H1 (cell line): ENCODE results near the gene ZBTB9. TPM values are rescaled to one million over a fixed set of nuclear protein-coding genes. Genes with fewer than 3 reads are reported as not detected.

Source experiments
- CTCF ChIA-PET: fragments of 300-600 bp; sonication (Branson Sonifier 250); formaldehyde crosslinking; loops from one replicate; lab custom pipeline; 2021; ENCODE audit not compliant: partially characterized antibody; lab: Charles Lee
- POLR2A ChIA-PET: fragments of 300-600 bp; sonication (Branson Sonifier 250); formaldehyde crosslinking; loops from one replicate; lab custom pipeline; 2021; ENCODE audit warnings: inconsistent platforms; ENCODE audit not compliant: partially characterized antibody; lab: Charles Lee
- DNase-seq, 2 experiments: peaks; one replicate each; pipeline versions ENCODE4 v3.0.0 to v3.0.0-alpha.2; 2010 to 2022; ENCODE audit warnings: low spot score in 2 of 2, low read depth in 1 of 2, mixed read lengths in 1 of 2
- FAIRE-seq: peaks from 2 replicates; lab custom pipeline; 2011; peaks lifted over from hg19 to GRCh38; lab: Jason Lieb, UNC
- H2AFZ ChIP-seq: 2 replicates; pipeline ENCODE4 v1.8.1; 2012; ENCODE audit warnings: low read length, inconsistent platforms
- H2AK5ac ChIP-seq: 2 replicates; pipeline ENCODE4 v1.6.1; 2013; ENCODE audit warnings: low read depth, low read length
- H2BK120ac ChIP-seq: replicated peaks from 2 replicates; pipeline ENCODE3; 2013; ENCODE audit warnings: low read depth, low read length, inconsistent platforms
- H2BK12ac ChIP-seq: 2 replicates; pipeline ENCODE4 v1.6.1; 2013; ENCODE audit warnings: low read depth, low read length
- H2BK15ac ChIP-seq: 2 replicates; pipeline ENCODE4 v1.6.1; 2013; ENCODE audit warnings: low read length
- H2BK20ac ChIP-seq: 2 replicates; pipeline ENCODE4 v1.6.1; 2013; ENCODE audit warnings: low read length
- H2BK5ac ChIP-seq: 2 replicates; pipeline ENCODE4 v1.6.1; 2013; ENCODE audit warnings: low read depth, low read length
- H3K14ac ChIP-seq: 2 replicates; pipeline ENCODE4 v1.6.1; 2013; ENCODE audit warnings: inconsistent platforms; ENCODE audit not compliant: insufficient read length
- H3K18ac ChIP-seq: 2 replicates; pipeline ENCODE4 v1.6.1; 2013; ENCODE audit warnings: low read length; ENCODE audit errors: extremely low read depth
- H3K23ac ChIP-seq: 2 replicates; pipeline ENCODE4 v1.6.1; 2013; ENCODE audit warnings: inconsistent platforms; ENCODE audit not compliant: insufficient read length
- H3K23me2 ChIP-seq: 2 replicates; pipeline ENCODE4 v1.6.1; 2013; ENCODE audit warnings: low read depth, low read length
- H3K27ac ChIP-seq: 2 replicates; pipeline ENCODE4 v1.6.1; 2011; ENCODE audit warnings: low read depth, low read length, inconsistent platforms
- H3K27me3 ChIP-seq, 4 experiments: replicated peaks in 1 of 4; 1 replicate in 1 of 4; 2 replicates in 3 of 4; pipeline versions ENCODE4 v1.6.1 to v1.8.1; 2011 to 2013; ENCODE audit warnings: low read length in 3 of 4, mild to moderate bottlenecking in 3 of 4, inconsistent platforms in 2 of 4, mixed read lengths in 2 of 4, moderate library complexity in 1 of 4; ENCODE audit not compliant: control insufficient read depth in 3 of 4, insufficient read depth in 3 of 4; ENCODE audit errors: extremely low read depth in 1 of 4
- H3K36me3 ChIP-seq, 4 experiments: 2 replicates each; pipeline versions ENCODE4 v1.6.1 to v1.8.1; 2011 to 2013; ENCODE audit warnings: mild to moderate bottlenecking in 4 of 4, low read length in 3 of 4, moderate library complexity in 2 of 4, control low read depth in 1 of 4, inconsistent platforms in 1 of 4; ENCODE audit not compliant: insufficient read depth in 4 of 4, control insufficient read depth in 2 of 4
- H3K4ac ChIP-seq: replicated peaks from 2 replicates; pipeline ENCODE3; 2013; ENCODE audit warnings: low read length, low read depth, mixed read lengths, inconsistent platforms; ENCODE audit not compliant: insufficient read length
- H3K4me1 ChIP-seq, 4 experiments: replicated peaks in 1 of 4; 1 replicate in 1 of 4; 2 replicates in 3 of 4; pipeline versions ENCODE4 v1.6.1 to v1.8.1; 2011 to 2013; ENCODE audit warnings: low read length in 3 of 4, inconsistent platforms in 2 of 4, mixed read lengths in 1 of 4; ENCODE audit not compliant: insufficient read depth in 4 of 4, control insufficient read depth in 3 of 4
- H3K4me2 ChIP-seq, 2 experiments: 2 replicates each; pipeline versions ENCODE4 v1.6.1 to v1.8.1; 2011 to 2013; ENCODE audit warnings: low read depth in 2 of 2, low read length in 2 of 2, control low read depth in 1 of 2, inconsistent platforms in 1 of 2, mild to moderate bottlenecking in 1 of 2; ENCODE audit not compliant: insufficient read depth in 1 of 2
- H3K4me3 ChIP-seq, 4 experiments: fragments of 200-600, 300-600 bp in 1 of 4; sonication (generic), shearing (Covaris generic), sonication (Bioruptor Twin) in 1 of 4; 2 replicates each; pipeline versions ENCODE4 v1.5.1 to v1.8.1; 2011 to 2016; ENCODE audit warnings: low read length in 4 of 4, low read depth in 3 of 4, control low read depth in 2 of 4, inconsistent platforms in 2 of 4, mild to moderate bottlenecking in 2 of 4, mixed read lengths in 1 of 4, moderate library complexity in 1 of 4; ENCODE audit not compliant: insufficient read depth in 2 of 4; ENCODE audit errors: extremely low read depth in 1 of 4
- H3K56ac ChIP-seq: replicated peaks from 2 replicates; pipeline ENCODE3; 2013; ENCODE audit warnings: low read depth, mild to moderate bottlenecking, mixed read lengths, low read length, inconsistent platforms; ENCODE audit not compliant: insufficient read length
- H3K79me1 ChIP-seq: 2 replicates; pipeline ENCODE4 v1.6.1; 2013; ENCODE audit warnings: low read depth, low read length, control low read depth
- H3K79me2 ChIP-seq, 2 experiments: 2 replicates each; pipeline versions ENCODE4 v1.6.1 to v1.8.1; 2012 to 2013; ENCODE audit warnings: low read length in 2 of 2, mild to moderate bottlenecking in 2 of 2, inconsistent platforms in 1 of 2; ENCODE audit not compliant: insufficient read depth in 2 of 2, control insufficient read depth in 1 of 2
- H3K9ac ChIP-seq, 4 experiments: replicated peaks in 1 of 4; 1 replicate in 1 of 4; 2 replicates in 3 of 4; pipeline versions ENCODE4 v1.6.1 to v1.8.1; 2011 to 2013; ENCODE audit warnings: low read depth in 3 of 4, low read length in 3 of 4, control low read depth in 2 of 4, mild to moderate bottlenecking in 2 of 4, moderate library complexity in 2 of 4, inconsistent platforms in 1 of 4; ENCODE audit errors: extremely low read depth in 1 of 4
- H3K9me3 ChIP-seq, 2 experiments: 2 replicates each; pipeline versions ENCODE4 v1.6.1 to v1.8.1; 2012 to 2013; ENCODE audit warnings: mild to moderate bottlenecking in 2 of 2, moderate library complexity in 2 of 2, control low read depth in 1 of 2, inconsistent platforms in 1 of 2, low read depth in 1 of 2, low read length in 1 of 2, mixed read lengths in 1 of 2; ENCODE audit not compliant: insufficient read depth in 2 of 2
- H4K20me1 ChIP-seq, 2 experiments: replicated peaks in 1 of 2; 2 replicates each; pipeline versions ENCODE3 to v1.8.1; 2011 to 2013; ENCODE audit warnings: inconsistent platforms in 2 of 2, low read length in 2 of 2, mild to moderate bottlenecking in 1 of 2; ENCODE audit not compliant: insufficient read depth in 2 of 2, control insufficient read depth in 1 of 2
- H4K5ac ChIP-seq: 2 replicates; pipeline ENCODE4 v1.6.1; 2013; ENCODE audit warnings: low read length, low read depth, mixed read lengths, inconsistent platforms; ENCODE audit not compliant: insufficient read length
- H4K8ac ChIP-seq: 2 replicates; pipeline ENCODE4 v1.8.0; 2013; ENCODE audit warnings: mild to moderate bottlenecking, moderate library complexity, low read length, inconsistent platforms; ENCODE audit not compliant: insufficient read depth; ENCODE audit errors: extremely low read depth
- H4K91ac ChIP-seq: replicated peaks from 2 replicates; pipeline ENCODE3; 2013; ENCODE audit warnings: low read length, mixed read lengths, inconsistent platforms; ENCODE audit not compliant: insufficient read length
- BACH1 ChIP-seq: IDR thresholded peaks from 2 replicates; pipeline ENCODE4 v1.6.1; 2012; ENCODE audit warnings: low read length, improper control_type of control experiment
- CBX8 ChIP-seq: fragments of 300-800, 300-1000 bp; sonication (generic); IDR thresholded peaks from 2 replicates; pipeline ENCODE4 v1.7.1; 2016; ENCODE audit warnings: low read depth, low read length, borderline replicate concordance
- CHD1 ChIP-seq: IDR thresholded peaks from 2 replicates; pipeline ENCODE4 v1.6.1; 2012; ENCODE audit warnings: low read depth, low read length, improper control_type of control experiment
- CHD2 ChIP-seq: IDR thresholded peaks from 2 replicates; pipeline ENCODE4 v1.6.1; 2012; ENCODE audit warnings: low read length, improper control_type of control experiment
- CREB1 ChIP-seq: IDR thresholded peaks from 2 replicates; pipeline ENCODE4 v1.6.1; 2012; ENCODE audit warnings: inconsistent platforms
- FOSL1 ChIP-seq: IDR thresholded peaks from 2 replicates; pipeline ENCODE4 v1.6.1; 2011; ENCODE audit warnings: mild to moderate bottlenecking, low read depth, low read length, moderate library complexity; ENCODE audit not compliant: insufficient read depth
- JUND ChIP-seq: IDR thresholded peaks from 2 replicates; pipeline ENCODE4 v1.6.1; 2011; ENCODE audit warnings: mild to moderate bottlenecking, improper control_type of control experiment, low read length
- NRF1 ChIP-seq: IDR thresholded peaks from 2 replicates; pipeline ENCODE4 v1.6.1; 2011; ENCODE audit warnings: mild to moderate bottlenecking, low read depth, low read length, improper control_type of control experiment
- POLR2AphosphoS5 ChIP-seq: IDR thresholded peaks from 2 replicates; pipeline ENCODE4 v1.6.1; 2011; ENCODE audit warnings: low read depth, low read length
- SIN3A ChIP-seq, 2 experiments: IDR thresholded peaks in 1 of 2; conservative IDR thresholded peaks in 1 of 2; 2 replicates each; pipeline ENCODE4 v1.6.1; 2011 to 2012; ENCODE audit warnings: low read length in 2 of 2, improper control_type of control experiment in 1 of 2, low read depth in 1 of 2, mild to moderate bottlenecking in 1 of 2
- SUZ12 ChIP-seq: fragments of 200-600 bp; sonication (generic); IDR thresholded peaks from 2 replicates; pipeline ENCODE4 v1.6.1; 2012; ENCODE audit warnings: mild to moderate bottlenecking, inconsistent platforms, low read length, moderate library complexity, mixed read lengths
- WGBS, 2 experiments: shearing (Covaris generic) in 1 of 2; methylation state at CpG; one replicate each; pipeline versions ENCODE4 v1.1.6 to v1.1.7; 2013 to 2015; ENCODE audit warnings: low lambda C conversion rate in 2 of 2, mixed read lengths in 2 of 2, inconsistent platforms in 1 of 2, low coverage in 1 of 2, missing lambda C conversion rate in 1 of 2; ENCODE audit not compliant: insufficient replicate concordance in 2 of 2, insufficient coverage in 1 of 2, insufficient read length in 1 of 2; ENCODE audit errors: extremely low coverage in 1 of 2, missing lambda C conversion rate in 1 of 2; 5-methylcytosine and 5-hydroxymethylcytosine counted together
- polyA plus RNA-seq, 7 experiments: library from polyadenylated mRNA; depleted of rRNA in 3 of 7; stranded (reverse) in 5 of 7; unstranded in 2 of 7; fragments of >200 nt in 5 of 7; fragments of 200-250 nt in 2 of 7; gene quantifications; 1 replicate in 5 of 7; 2 replicates in 1 of 7; 4 replicates in 1 of 7; pipeline versions ENCODE4 v1.2.1 to v1.2.3, GENCODE V29; 2011 to 2013; ENCODE audit warnings: missing spikeins in 2 of 7, mixed read lengths in 2 of 7
- total RNA-seq: library from RNA; stranded (reverse); fragmentation: NEBNext Ultra II Directional; extraction: Animal tissue kit (Norgen Biotek cat#: 25700); gene quantifications from 2 replicates; pipeline ENCODE4 v1.2.1, GENCODE V29; 2021
- TF ChIP-seq, protein P1 (sequence below): IDR thresholded peaks from 2 replicates; pipeline ENCODE4 v1.6.1; 2012; ENCODE audit warnings: inconsistent platforms

Gene ZBTB9
- total and polyA plus RNA-seq, 2 of the 8 experiments (the other 6 are each of a cell fraction or from before 2014, with no cell fraction given), result 16.9 to 20.2 TPM

DNA sequence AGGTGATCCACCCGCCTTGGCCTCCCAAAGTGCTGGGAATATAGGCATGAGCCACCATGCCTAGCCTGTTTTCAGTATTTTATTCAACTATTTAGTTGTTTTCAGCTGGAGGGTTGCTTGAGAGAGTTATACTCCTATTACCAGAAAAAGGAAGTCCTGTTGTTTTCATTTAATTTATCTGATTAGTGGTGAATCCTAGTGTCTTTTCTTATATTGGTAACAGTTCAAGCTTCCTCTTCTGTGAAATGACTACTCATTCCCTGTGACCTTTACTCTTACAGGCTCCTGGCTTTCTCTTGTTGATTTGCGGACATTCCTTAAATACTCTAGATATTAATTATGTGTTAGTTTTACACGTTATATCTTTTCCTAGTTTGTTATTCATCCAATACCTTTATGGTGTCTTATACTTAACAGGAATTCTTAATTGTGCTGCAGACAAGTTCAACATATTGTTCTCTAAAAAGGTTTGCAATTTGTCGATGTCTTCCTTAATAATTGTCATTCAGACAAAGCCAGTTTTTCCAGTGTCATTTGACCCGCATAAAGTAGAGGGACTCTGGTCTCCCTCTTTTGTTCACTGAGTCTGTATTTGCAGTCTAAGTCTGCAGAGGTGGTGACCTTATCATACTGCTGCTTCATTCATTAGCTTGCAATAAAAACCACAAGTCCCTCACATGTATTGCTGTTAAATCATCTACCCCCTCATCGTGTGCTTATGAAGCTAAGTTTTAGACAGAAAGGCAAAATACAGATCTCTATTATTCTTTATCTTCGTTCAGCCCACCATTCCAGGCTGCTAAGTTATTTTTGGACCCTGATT is 51.4 kb downstream of the ZBTB9 start:
- 84% methylated on average over 7 of the region's 7 CpGs; no CpG with 5 or more reads in 1 of the 2 experiments for WGBS, 2 experiments
- CTCF ChIA-PET, result interaction anchor here (0.6 to 1.5 kb wide), 5 partner anchors 9 to 59 kb away, joined by 3 to 7 read pairs (median 4); no protein-coding TSS in a partner anchor
- TF ChIP-seq CHD2, result no peak
- no peak for TF ChIP-seq SUZ12
- TF ChIP-seq CHD1, result no peak
- TF ChIP-seq CBX8, result no peak
- TF ChIP-seq SIN3A (conservative IDR thresholded peaks at IDR 0.05 in 1 of 2, IDR thresholded peaks at IDR 0.05 in 1 of 2; ENCODE audit: low read depth in 1 of 2, low read length in 2 of 2), result no peak
- no peak for TF ChIP-seq JUND
- TF ChIP-seq, protein P1, sequence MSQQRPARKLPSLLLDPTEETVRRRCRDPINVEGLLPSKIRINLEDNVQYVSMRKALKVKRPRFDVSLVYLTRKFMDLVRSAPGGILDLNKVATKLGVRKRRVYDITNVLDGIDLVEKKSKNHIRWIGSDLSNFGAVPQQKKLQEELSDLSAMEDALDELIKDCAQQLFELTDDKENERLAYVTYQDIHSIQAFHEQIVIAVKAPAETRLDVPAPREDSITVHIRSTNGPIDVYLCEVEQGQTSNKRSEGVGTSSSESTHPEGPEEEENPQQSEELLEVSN, result no peak
- TF ChIP-seq POLR2AphosphoS5, result no peak
- TF ChIP-seq FOSL1, result no peak
- no peak for TF ChIP-seq NRF1
- no peak for TF ChIP-seq CREB1
- TF ChIP-seq BACH1, result no peak

More for the DNA sequence above, 51.4 kb downstream of the ZBTB9 start:
- no peak overlapping the region for H3K9ac ChIP-seq
- no peaks in the 10 kb centered on the region; a peak in 1 of 8 replicates for H3K36me3 ChIP-seq
- no peaks in the 10 kb centered on the region for H3K79me1 ChIP-seq
- no peak overlapping the region for H2BK120ac ChIP-seq
- H2BK12ac ChIP-seq, result no peak overlapping the region
- H3K9me3 ChIP-seq, result peaks cover 9 to 14% of the 10 kb centered on the region in 2 experiments; a peak in 3 of 4 replicates
- no peak overlapping the region for H3K18ac ChIP-seq
- H3K79me2 ChIP-seq, result no peaks in the 10 kb centered on the region
- H2BK15ac ChIP-seq, result no peak overlapping the region
- no peaks in the 10 kb centered on the region for H3K27me3 ChIP-seq
- no peak for DNase-seq
- H3K4ac ChIP-seq, result no peak overlapping the region
- peaks cover 0 to 4% (median 0%) of the 10 kb centered on the region in 4 experiments; a peak in 1 of 7 replicates for H3K4me1 ChIP-seq
- POLR2A ChIA-PET, result interaction anchor here (0.7 to 1.3 kb wide), 3 partner anchors 10 to 229 kb away, joined by 3 to 4 read pairs (median 3); partner anchors contain the start of gene B3GALT4
- H3K4me3 ChIP-seq, result no peak overlapping the region
- no peak overlapping the region for H3K14ac ChIP-seq
- H3K27ac ChIP-seq, result no peak overlapping the region
- peaks cover 4% of the 10 kb centered on the region; the same call in 1 of the 2 replicates for H3K23me2 ChIP-seq
- H2BK5ac ChIP-seq, result no peak overlapping the region
- H2AFZ ChIP-seq, result no peak overlapping the region
- H4K5ac ChIP-seq, result no peak overlapping the region
- no peak overlapping the region for H3K4me2 ChIP-seq
- H3K23ac ChIP-seq, result no peak overlapping the region
- no peak overlapping the region for H3K56ac ChIP-seq
- H4K8ac ChIP-seq, result no peak overlapping the region
- H4K91ac ChIP-seq, result no peak overlapping the region
- no peaks in the 10 kb centered on the region for H4K20me1 ChIP-seq
- no peak overlapping the region for H2BK20ac ChIP-seq
- no peak overlapping the region for H2AK5ac ChIP-seq
- no peak for FAIRE-seq
